Measurements from ENCODE around the gene ECE1.
"Not testable (repeated sequence)": the region's sequence is repeated elsewhere in the genome, so short reads cannot be mapped to it uniquely, and the experiment has no call there.

ECE1 gene

GRCh38 chr1:21246905-21247642 is 43.2 kb downstream of the ECE1 start:
- DNase-seq, result no peak

- DNase-seq, result no peak
Observed at GRCh38 chr1:21245688-21246229, 44.5 kb downstream of the ECE1 start.

GRCh38 chr1:21244986-21245687 is 45.1 kb downstream of the ECE1 start:
- DNase-seq, result no peak

DNA sequence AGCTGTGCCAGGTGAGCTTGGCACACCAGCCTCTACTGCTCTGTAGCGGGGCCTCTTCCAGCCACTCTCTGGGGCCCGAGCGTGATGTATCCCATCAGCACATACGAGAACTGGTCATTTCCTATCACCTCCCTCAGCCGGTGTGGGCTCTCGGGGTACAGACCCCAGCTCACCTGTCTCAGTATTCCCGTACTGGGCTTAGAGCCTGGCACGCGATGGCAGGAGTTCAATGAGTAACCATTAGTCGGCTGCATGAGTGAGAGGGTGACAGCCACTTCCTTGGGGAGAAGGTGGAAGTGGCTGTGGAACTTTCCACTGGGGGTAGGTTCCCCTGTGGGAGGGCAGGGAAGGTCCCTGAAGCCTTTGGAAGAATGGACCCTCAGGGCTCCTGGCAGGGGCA is 46.1 kb downstream of the ECE1 start:
- DNase-seq, result no peak

- DNase-seq, result no peak
Observed at GRCh38 chr1:21242846-21243245, 47.4 kb downstream of the ECE1 start.

GRCh38 chr1:21241771-21242581 is 48.3 kb downstream of the ECE1 start:
- no peak for DNase-seq

DNA sequence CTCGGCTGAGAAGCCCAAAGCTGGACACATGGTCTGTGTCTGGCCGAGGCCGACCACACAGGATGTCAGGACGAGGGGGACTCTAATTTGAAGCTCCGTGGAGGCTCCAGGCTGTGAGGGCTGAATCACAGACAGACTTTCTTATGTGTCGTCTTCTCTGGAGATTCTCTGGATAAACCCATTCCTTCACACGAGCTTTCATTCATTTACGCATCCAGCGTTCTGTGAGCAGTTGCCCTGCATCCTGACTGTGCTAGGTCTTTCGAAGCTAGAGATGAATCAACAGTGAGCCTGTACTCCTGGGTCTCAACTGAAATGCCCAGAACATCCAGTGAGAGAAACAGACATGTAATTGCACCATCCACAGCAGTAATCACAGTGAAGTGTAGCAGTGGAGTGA is 49.6 kb downstream of the ECE1 start:
- no peak for DNase-seq

DNA sequence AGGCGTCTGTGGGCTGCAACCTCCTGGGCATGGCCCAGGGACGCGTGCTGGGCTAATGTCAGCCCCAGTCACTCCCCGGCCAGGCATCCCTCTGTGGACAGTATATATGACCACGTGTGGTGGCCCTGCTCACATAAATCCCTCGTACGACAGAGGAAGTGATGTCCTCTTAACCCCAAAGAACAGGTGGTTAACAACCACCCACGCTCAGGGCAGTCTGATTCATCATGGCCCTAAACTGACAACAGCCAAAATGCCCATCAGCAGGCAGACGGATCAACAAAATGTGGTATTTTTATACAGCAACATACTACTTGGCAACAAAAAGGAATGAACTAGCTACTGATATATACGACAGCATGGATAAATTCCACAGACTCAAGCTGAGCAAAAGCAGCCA is 51.0 kb downstream of the ECE1 start:
- peak; percentile 36 for DNase-seq

DNA sequence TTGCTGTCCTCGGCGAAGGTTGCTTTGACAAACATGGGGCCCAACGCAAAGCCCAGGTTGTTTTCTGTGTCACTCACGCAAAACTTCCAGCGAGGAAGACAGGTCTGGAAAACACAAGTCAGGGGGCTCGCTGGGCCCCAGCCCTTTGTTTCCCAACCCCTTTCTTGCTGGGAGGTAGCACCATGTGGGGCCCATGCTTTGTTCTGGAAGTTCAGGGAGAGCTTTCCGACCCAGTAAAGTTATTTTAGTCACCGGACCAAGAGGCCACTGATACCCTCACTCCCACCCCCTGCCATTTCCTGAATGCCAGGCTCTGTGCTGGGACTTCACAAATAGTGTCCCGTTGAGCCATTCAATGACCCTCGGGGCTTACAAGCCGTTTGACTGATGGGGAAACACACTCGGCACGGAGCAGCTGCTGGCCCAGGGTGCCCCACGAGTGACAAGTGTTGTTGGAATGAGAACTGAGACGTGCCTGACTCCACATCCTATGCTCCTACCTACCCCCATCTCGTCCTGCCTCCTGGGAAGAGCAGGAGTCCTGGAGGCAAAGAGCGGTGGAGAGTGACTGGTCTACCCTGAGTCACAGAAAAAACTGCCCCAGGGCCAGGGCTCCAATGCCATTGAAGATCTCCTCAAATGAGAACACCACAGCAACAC is 52.0 kb downstream of the ECE1 start:
- no peak for DNase-seq

- DNase-seq, result no peak
Observed at GRCh38 chr1:21237446-21238088, 52.7 kb downstream of the ECE1 start.

GRCh38 chr1:21236178-21236577 is 54.1 kb downstream of the ECE1 start:
- no peak for DNase-seq

DNA sequence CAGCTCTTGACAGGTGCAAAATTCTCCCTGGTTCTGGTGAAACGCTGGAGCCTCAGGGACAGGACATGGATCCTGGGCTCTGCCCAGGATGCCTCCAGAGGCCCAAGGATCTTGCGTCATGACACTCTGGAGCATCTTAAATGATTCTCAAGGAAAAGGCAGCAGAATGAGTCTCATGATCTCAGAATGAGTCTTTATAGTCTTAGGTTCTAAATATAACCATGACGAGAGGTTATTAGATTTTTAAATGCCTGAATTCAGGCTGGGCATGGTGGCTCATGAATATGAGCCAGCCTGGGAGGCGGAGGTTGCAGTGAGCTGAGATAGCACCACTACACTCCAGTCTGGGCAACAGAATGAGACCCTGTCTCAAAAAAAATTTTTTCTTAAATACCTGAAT is 55.5 kb downstream of the ECE1 start:
- no peak for DNase-seq

DNA sequence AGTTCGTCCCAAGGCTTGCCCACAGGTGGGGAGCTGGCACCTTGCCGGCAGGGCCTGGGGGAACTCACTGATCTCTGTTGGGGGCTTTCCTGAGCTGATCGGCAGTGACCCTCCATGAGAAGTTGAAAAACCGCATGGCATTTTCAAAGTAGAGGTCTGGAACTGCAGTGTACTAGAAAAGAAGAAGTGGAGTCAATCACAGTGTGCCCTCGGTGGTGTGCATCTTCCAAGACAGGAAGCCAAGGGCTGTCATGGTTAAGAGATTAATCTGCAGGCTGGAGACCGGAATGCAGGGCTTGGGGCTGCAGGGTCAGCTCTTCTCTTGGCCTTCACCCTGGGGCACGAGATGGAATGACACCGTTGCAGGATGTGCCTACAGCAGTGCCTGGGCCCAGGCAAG is 56.8 kb downstream of the ECE1 start:
- DNase-seq, result no peak

DNA sequence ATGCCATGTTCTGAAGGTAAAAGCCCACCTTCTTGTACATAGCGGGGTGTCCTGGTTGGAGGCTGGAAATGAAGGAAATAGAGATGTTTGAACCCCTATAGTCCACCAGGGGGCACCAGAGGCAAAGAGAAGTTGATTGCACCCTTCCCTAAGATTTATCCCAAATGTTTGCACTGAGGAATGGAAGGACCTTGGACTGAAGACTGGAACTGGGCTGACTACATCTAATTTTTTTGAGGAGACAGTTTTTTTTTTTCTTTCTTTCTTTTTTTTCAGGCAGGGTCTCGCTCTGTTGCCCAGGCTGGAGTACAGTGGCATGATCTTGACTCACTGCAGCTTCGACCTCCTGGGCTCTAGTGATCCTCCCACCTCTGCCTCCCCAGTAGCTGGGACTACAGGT is 58.2 kb downstream of the ECE1 start:
- DNase-seq, result peak; percentile 40

GRCh38 chr1:21229246-21230000 is 60.8 kb downstream of the ECE1 start:
- no peak for DNase-seq

DNA sequence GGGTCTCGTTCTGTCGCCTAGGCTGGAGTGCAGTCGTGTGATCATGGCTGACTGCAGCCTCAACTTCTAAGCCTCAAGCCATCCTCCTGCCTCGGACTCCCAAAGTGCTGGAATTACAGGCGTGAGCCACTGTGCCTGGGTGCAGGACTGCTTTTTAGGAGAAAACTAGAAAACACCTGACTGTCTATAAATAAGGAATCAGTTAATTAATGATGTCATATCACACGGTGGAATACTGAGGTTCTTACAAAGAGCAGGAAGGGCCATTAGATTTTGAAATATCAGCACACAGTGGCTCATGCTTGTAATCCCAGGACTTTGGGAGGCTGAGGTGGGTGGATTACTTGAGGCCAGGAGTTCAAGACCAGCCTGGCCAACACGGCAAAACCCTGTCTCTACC is 62.0 kb downstream of the ECE1 start:
- DNase-seq, result not testable (repeated sequence)

DNA sequence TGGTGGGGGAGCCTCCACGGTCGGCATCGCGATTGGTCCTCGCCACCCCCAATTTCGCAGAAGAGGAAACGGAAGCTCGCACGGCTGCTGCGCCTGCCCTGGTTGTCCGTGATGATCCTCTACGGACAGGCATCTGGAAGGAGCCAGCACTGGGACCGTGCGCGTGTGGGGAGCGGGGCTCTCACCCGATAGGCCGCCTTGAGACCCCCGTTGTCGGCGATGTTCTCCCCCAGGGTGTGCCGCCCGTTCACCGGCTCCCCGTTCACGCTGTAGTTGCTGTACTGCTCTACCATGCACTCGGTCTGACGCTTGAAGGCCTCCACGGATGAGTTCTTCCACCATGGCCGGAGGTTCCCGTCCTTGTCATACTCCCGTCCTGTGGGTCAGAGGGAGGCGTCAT is 65.2 kb downstream of the ECE1 start:
- no peak for DNase-seq

GRCh38 chr1:21220815-21221214 is 69.4 kb downstream of the ECE1 start:
- no peak for DNase-seq

DNA sequence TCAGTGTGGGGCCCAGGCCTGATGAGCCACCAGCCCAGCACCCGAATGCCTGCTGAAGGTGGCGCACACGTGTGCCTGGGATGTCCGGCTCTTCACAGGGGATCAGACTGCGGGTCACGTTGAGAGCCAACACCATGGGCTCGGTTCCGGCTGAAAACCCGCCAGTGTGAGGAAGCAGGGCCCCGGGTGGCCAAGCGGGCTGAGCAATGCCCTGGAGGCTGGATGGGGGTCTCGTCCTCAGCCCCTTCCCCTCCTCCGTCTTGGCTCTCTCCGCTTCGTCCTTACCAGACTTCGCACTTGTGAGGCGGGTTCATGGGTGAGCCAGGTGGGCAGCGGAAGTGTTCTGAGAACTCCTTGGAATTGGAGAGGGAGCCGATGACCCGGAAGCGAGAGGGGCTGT is 70.6 kb downstream of the ECE1 start:
- DNase-seq, result no peak

DNA sequence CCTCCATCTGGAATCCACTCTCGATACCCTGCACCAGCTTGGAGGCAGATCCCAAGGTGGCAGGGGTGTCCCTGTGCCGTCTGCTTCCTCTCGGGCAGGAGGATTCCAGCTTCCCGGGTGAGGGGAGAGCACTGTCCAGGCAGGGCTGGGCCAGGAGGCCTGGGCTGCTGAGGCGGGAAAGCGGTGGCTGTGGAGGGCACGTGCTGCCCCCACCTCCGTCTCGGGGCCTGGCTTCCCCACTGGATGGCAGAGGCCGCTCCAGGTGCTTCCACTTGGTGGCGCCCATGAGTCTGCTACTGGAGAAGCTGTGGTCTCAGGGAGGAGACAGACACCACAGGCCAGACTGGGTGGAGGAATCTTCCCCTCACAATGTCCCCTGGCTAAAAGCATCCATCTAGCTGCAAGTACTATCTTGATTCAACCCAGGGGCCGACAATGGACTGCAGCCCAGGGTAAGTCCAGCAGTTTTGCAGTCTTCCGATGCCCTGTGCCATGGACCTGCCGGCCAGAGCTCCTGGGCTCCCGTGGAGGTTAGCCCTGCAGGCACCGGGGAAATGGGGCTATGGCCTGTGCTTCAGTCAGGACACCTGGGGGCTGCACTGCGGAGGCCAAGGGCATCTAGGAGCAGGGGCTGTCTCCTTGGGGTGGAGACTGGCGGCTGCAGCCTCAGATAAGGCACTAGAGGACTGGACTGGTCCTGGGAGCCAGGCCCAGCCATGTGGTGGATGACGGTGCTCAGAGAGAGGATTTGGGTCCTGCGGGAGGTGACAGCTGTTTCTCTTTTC is 72.3 kb downstream of the ECE1 start:
- DNase-seq, result peak; percentile 51

All from activated CD4-positive, alpha-beta T cell treated with anti-CD3 and anti-CD28 coated beads, Interleukin-10, Interleukin-2, amounts not matched to agents 100 ng/mL and 50 ng/mL, durations not matched to agents 16 hours and 8 hours (primary cell).